CD14-positive monocyte (primary cell): Measurements from ENCODE around the gene DGKA. TPM values are rescaled to one million over a fixed set of nuclear protein-coding genes. Genes with fewer than 3 reads are reported as not detected.

Experiments
- DNase-seq, 3 donors: peaks; one replicate each; pipeline ENCODE4 v3.0.0-alpha.2; 2011 to 2022
- H2AFZ ChIP-seq: 2 replicates; pipeline ENCODE4 v1.6.0; 2012; ENCODE audit warnings: mild to moderate bottlenecking, low read depth, low read length, inconsistent platforms; ENCODE audit not compliant: insufficient read depth, poor library complexity, severe bottlenecking
- H3K27ac ChIP-seq, 2 donors: 1 replicate in 1 of 2; 2 replicates in 1 of 2; pipeline ENCODE4 v1.5.1; 2012 to 2013; ENCODE audit warnings: low read length in 2 of 2, control low read depth in 1 of 2, inconsistent platforms in 1 of 2, low read depth in 1 of 2, mild to moderate bottlenecking in 1 of 2
- H3K27me3 ChIP-seq, 2 donors: one replicate each; pipeline versions ENCODE4 v1.6.0 to v1.6.1; 2011 to 2013; ENCODE audit warnings: low read length in 2 of 2; ENCODE audit not compliant: control insufficient read depth in 2 of 2, insufficient read depth in 2 of 2
- H3K36me3 ChIP-seq, 2 donors: replicated peaks in 1 of 2; 1 replicate in 1 of 2; 2 replicates in 1 of 2; pipeline versions ENCODE4 v1.5.1 to v1.6.1; 2012 to 2013; ENCODE audit warnings: low read length in 2 of 2, control low read depth in 1 of 2, inconsistent platforms in 1 of 2, mild to moderate bottlenecking in 1 of 2; ENCODE audit not compliant: insufficient read depth in 2 of 2, control insufficient read depth in 1 of 2
- H3K4me1 ChIP-seq, 2 donors: 1 replicate in 1 of 2; 2 replicates in 1 of 2; pipeline versions ENCODE4 v1.5.1 to v1.6.1; 2012 to 2013; ENCODE audit warnings: low read length in 2 of 2, control low read depth in 1 of 2, inconsistent platforms in 1 of 2, mild to moderate bottlenecking in 1 of 2, moderate library complexity in 1 of 2; ENCODE audit not compliant: insufficient read depth in 2 of 2, control insufficient read depth in 1 of 2
- H3K4me2 ChIP-seq: replicated peaks from 2 replicates; pipeline ENCODE3; 2012; ENCODE audit warnings: low read length, moderate library complexity, mild to moderate bottlenecking; ENCODE audit not compliant: poor library complexity, severe bottlenecking; ENCODE audit errors: extremely low read depth
- H3K4me3 ChIP-seq, 3 experiments: fragments of 200-600 bp in 1 of 3; sonication (generic) in 1 of 3; replicated peaks in 1 of 3; 1 replicate in 2 of 3; 2 replicates in 1 of 3; pipeline ENCODE4 v1.5.1; 2011 to 2013; ENCODE audit warnings: low read length in 3 of 3, mild to moderate bottlenecking in 3 of 3, control low read depth in 2 of 3, low read depth in 2 of 3, inconsistent platforms in 1 of 3, moderate library complexity in 1 of 3
- H3K79me2 ChIP-seq: 2 replicates; pipeline ENCODE4 v1.6.0; 2012; ENCODE audit warnings: mild to moderate bottlenecking, control low read depth, inconsistent platforms, low read length, moderate library complexity; ENCODE audit not compliant: insufficient read depth
- H3K9ac ChIP-seq: 2 replicates; pipeline ENCODE4 v1.6.0; 2017; ENCODE audit warnings: low read length, mild to moderate bottlenecking; ENCODE audit not compliant: insufficient read depth, poor library complexity, severe bottlenecking
- H3K9me3 ChIP-seq, 2 donors: replicated peaks in 1 of 2; 1 replicate in 1 of 2; 2 replicates in 1 of 2; pipeline versions ENCODE4 v1.5.1 to v1.6.1; 2012 to 2013; ENCODE audit warnings: low read length in 2 of 2, control low read depth in 1 of 2; ENCODE audit not compliant: control insufficient read depth in 1 of 2, insufficient read depth in 1 of 2
- H4K20me1 ChIP-seq: 2 replicates; pipeline ENCODE4 v1.6.0; 2012; ENCODE audit warnings: mild to moderate bottlenecking, low read length, control low read depth, moderate library complexity; ENCODE audit not compliant: insufficient read depth
- H3K27ac Mint-ChIP-seq, 7 donors: one replicate each; pipeline ENCODE4 v1.8.0; 2020; ENCODE audit warnings: mild to moderate bottlenecking in 7 of 7, mixed read lengths in 7 of 7, moderate library complexity in 6 of 7, inconsistent platforms in 2 of 7
- H3K27me3 Mint-ChIP-seq, 3 donors: one replicate each; pipeline ENCODE4 v1.8.0; 2021 to 2022; ENCODE audit warnings: low read depth in 3 of 3, mild to moderate bottlenecking in 3 of 3, mixed read lengths in 3 of 3, moderate library complexity in 3 of 3, inconsistent platforms in 1 of 3
- H3K36me3 Mint-ChIP-seq, 2 donors: one replicate each; pipeline ENCODE4 v1.8.0; 2020; ENCODE audit warnings: mixed read lengths in 2 of 2, inconsistent platforms in 1 of 2, mild to moderate bottlenecking in 1 of 2
- H3K4me1 Mint-ChIP-seq: one replicate; pipeline ENCODE4 v1.8.0; 2020; ENCODE audit warnings: mild to moderate bottlenecking, mixed read lengths
- H3K4me3 Mint-ChIP-seq, 2 donors: one replicate each; pipeline ENCODE4 v1.8.0; 2020; ENCODE audit warnings: mild to moderate bottlenecking in 2 of 2, mixed read lengths in 2 of 2, moderate library complexity in 1 of 2
- H3K9me3 Mint-ChIP-seq, 7 donors: one replicate each; pipeline ENCODE4 v1.8.0; 2020 to 2022; ENCODE audit warnings: mixed read lengths in 7 of 7, mild to moderate bottlenecking in 6 of 7, moderate library complexity in 6 of 7, inconsistent platforms in 2 of 7
- CTCF ChIP-seq: fragments of 200-600 bp; IDR thresholded peaks from one replicate; pipeline ENCODE4 v1.8.0; 2022; ENCODE audit warnings: antibody characterized with exemption, mild to moderate bottlenecking
- WGBS: methylation state at CpG from one replicate; pipeline ENCODE4 v1.1.5; 2013; ENCODE audit warnings: missing lambda C conversion rate; ENCODE audit not compliant: insufficient coverage; 5-methylcytosine and 5-hydroxymethylcytosine counted together
- intact Hi-C, 2 donors: fragments of 100-400 bp; cut with micrococcal nuclease; formaldehyde crosslinking; loops; one replicate each; pipeline versions ENCODE4 v1.15.0 to v1.15.1; 2023
- polyA plus RNA-seq, 3 donors: library from polyadenylated mRNA; depleted of rRNA in 1 of 3; unstranded in 2 of 3; stranded (reverse) in 1 of 3; fragments of 300-500 nt in 2 of 3; fragments of >200 nt in 1 of 3; fragmentation: Illumina TruSeq in 2 of 3; gene quantifications; 1 replicate in 2 of 3; 2 replicates in 1 of 3; pipeline ENCODE4 v1.2.3, GENCODE V29; 2012 to 2021

The DGKA gene
- polyA plus RNA-seq, 3 donors = 16.0 to 99.1 (median 21.4) TPM

GRCh38 chr12:55938826-55939501 is 8.0 kb downstream of the DGKA start:
- H2AFZ ChIP-seq = no peak overlapping the region
- intact Hi-C loops = no loop called here
- H3K4me3 ChIP-seq = no peak overlapping the region
- H3K27ac Mint-ChIP-seq = peak overlapping the region in 2 of 7 donors; percentile 3 to 46
- no peak overlapping the region for H3K4me2 ChIP-seq
- no peak overlapping the region for H3K27ac ChIP-seq
- H3K9me3 Mint-ChIP-seq = no peaks in the 10 kb centered on the region
- H3K9me3 ChIP-seq = no peaks in the 10 kb centered on the region
- H3K27me3 Mint-ChIP-seq = peaks cover 0 to 1% (median 0%) of the 10 kb centered on the region in 3 donors
- H3K36me3 Mint-ChIP-seq = peaks cover 74 to 78% of the 10 kb centered on the region in 2 donors
- H3K9ac ChIP-seq = no peak overlapping the region
- peaks cover 9 to 13% of the 10 kb centered on the region in 2 donors for H3K4me1 ChIP-seq
- WGBS = 93% methylated on average over 7 of the region's 8 CpGs
- peaks cover 6% of the 10 kb centered on the region for H3K79me2 ChIP-seq
- H4K20me1 ChIP-seq = peaks cover 6% of the 10 kb centered on the region
- DNase-seq = no peak
- no peaks in the 10 kb centered on the region for H3K27me3 ChIP-seq
- H3K36me3 ChIP-seq = peaks cover 66 to 84% of the 10 kb centered on the region in 2 donors
- no peak for TF ChIP-seq CTCF
- H3K4me1 Mint-ChIP-seq = peaks cover 22% of the 10 kb centered on the region
- H3K4me3 Mint-ChIP-seq = no peak overlapping the region

- TF ChIP-seq CTCF = peak; percentile 86
- H3K4me3 ChIP-seq = no peak overlapping the region
- 0% methylated on average over 11 of the region's 18 CpGs for WGBS
Observed at GRCh38 chr12:55940065-55940732, 9.2 kb downstream of the DGKA start.

More at GRCh38 chr12:55940065-55940732, 9.2 kb downstream of the DGKA start:
- intact Hi-C loops = loop anchor here in 1 of 2 donors (2.0 kb wide), 1 partner anchor 201 kb away; no protein-coding TSS in a partner anchor
- no peak overlapping the region for H3K4me2 ChIP-seq
- no peak overlapping the region for H3K4me3 Mint-ChIP-seq
- H3K9me3 Mint-ChIP-seq = no peaks in the 10 kb centered on the region
- H3K9me3 ChIP-seq = no peaks in the 10 kb centered on the region
- H3K79me2 ChIP-seq = no peaks in the 10 kb centered on the region
- peaks cover 77 to 97% of the 10 kb centered on the region in 2 donors for H3K36me3 ChIP-seq
- no peak overlapping the region for H3K9ac ChIP-seq
- H3K4me1 ChIP-seq = peaks cover 6 to 8% of the 10 kb centered on the region in 2 donors
- no peaks in the 10 kb centered on the region for H3K27me3 ChIP-seq
- peaks cover 15% of the 10 kb centered on the region for H3K4me1 Mint-ChIP-seq
- peak; percentile 78 to 81 (median 81) for DNase-seq
- H4K20me1 ChIP-seq = peaks cover 3% of the 10 kb centered on the region
- H2AFZ ChIP-seq = no peak overlapping the region
- H3K27me3 Mint-ChIP-seq = peaks cover 0 to 1% (median 0%) of the 10 kb centered on the region in 3 donors
- no peak overlapping the region for H3K27ac ChIP-seq
- H3K27ac Mint-ChIP-seq = peak overlapping the region in 4 of 7 donors; percentile 69 to 77 (median 72)
- H3K36me3 Mint-ChIP-seq = peaks cover 86 to 89% of the 10 kb centered on the region in 2 donors
